Tibial nerve (tissue), 4 donors: Measurements from ENCODE around the gene YY1AP1.

Experiments used
- EP300 ChIP-seq, 2 donors: sonication (generic); formaldehyde crosslinking; IDR thresholded peaks; one replicate each; pipeline ENCODE4 v1.6.1; 2017; ENCODE audit warnings: antibody characterized with exemption in 2 of 2, mild to moderate bottlenecking in 1 of 2
- POLR2A ChIP-seq, 2 donors: fragments of 450-650 bp; IDR thresholded peaks; one replicate each; pipeline ENCODE4 v1.6.1; 2017; ENCODE audit warnings: antibody characterized with exemption in 2 of 2, mild to moderate bottlenecking in 2 of 2, moderate library complexity in 2 of 2
- TF ChIP-seq, protein P1 (sequence below), 5 experiments: fragments of 200-600 bp in 3 of 5; fragments of 450-650 bp in 2 of 5; sonication (generic) in 3 of 5; IDR thresholded peaks; one replicate each; pipeline ENCODE4 v1.5.1; 2016 to 2019; ENCODE audit warnings: antibody characterized with exemption in 5 of 5, mild to moderate bottlenecking in 3 of 5, moderate library complexity in 2 of 5

DNA sequence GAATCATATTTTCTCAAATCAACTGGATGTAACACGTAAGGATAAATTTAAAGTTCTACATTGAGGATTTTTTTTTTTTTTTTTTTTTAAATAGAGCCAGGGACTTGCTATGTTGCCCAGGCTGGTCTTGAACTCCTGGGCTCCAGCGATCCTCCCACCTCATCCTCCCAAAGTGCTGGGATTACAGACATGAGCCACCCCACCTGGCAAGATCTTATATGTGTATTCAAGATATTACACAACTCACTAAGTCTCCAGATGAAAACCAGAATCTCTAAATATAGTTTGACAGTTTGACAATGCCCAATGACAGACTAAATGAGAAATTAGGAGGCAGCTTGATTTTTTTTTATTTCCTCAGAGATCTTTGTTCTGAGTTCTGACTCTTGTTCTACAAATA lies 6.8 kb downstream of the YY1AP1 start:
- TF ChIP-seq, protein P1, sequence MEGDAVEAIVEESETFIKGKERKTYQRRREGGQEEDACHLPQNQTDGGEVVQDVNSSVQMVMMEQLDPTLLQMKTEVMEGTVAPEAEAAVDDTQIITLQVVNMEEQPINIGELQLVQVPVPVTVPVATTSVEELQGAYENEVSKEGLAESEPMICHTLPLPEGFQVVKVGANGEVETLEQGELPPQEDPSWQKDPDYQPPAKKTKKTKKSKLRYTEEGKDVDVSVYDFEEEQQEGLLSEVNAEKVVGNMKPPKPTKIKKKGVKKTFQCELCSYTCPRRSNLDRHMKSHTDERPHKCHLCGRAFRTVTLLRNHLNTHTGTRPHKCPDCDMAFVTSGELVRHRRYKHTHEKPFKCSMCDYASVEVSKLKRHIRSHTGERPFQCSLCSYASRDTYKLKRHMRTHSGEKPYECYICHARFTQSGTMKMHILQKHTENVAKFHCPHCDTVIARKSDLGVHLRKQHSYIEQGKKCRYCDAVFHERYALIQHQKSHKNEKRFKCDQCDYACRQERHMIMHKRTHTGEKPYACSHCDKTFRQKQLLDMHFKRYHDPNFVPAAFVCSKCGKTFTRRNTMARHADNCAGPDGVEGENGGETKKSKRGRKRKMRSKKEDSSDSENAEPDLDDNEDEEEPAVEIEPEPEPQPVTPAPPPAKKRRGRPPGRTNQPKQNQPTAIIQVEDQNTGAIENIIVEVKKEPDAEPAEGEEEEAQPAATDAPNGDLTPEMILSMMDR (IDR thresholded peaks at IDR 0.05): no peak
- TF ChIP-seq POLR2A (IDR thresholded peaks at IDR 0.05) (no peak), EP300 (IDR thresholded peaks at IDR 0.05) (no peak)
